Inferior parietal cortex (tissue), 1 donor: Measurements from ENCODE around the gene BTBD9.

Source experiments
- DNase-seq: peaks from one replicate; pipeline ENCODE4 v3.0.0-alpha.2; 2016; ENCODE audit errors: extremely low spot score

BTBD9 gene

DNA sequence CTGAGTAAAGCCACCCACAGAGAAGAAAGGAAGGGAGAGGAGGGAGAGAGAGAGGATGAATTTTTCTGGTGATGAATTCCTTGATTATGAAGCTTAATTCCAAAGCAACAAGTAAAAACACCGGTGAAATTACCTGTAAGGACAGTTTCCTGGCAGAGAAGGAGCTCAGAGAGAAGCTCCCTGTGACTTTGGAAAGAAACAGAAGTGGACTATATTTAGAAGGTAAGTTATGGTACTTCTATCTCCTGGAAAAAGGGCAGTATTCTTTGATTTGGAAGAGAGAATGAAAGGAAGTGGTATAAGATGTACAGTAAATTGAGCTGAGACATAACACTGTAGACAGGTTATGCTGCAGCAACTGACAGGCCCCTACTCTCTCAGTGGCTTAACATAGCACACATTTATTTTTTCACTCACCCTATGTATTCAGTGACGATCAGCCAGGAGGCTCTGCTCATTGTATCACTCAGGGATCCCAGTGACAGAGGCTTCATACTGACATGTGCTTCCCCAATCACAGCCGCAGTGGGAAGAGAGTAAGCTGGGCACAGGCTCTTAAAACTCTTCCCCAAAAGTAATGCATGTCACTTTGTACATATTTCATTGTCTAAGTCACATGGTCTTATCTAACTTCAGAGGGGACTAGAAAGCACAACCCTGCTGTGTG is 349.5 kb downstream of the BTBD9 start:
- no peak for DNase-seq

DNA sequence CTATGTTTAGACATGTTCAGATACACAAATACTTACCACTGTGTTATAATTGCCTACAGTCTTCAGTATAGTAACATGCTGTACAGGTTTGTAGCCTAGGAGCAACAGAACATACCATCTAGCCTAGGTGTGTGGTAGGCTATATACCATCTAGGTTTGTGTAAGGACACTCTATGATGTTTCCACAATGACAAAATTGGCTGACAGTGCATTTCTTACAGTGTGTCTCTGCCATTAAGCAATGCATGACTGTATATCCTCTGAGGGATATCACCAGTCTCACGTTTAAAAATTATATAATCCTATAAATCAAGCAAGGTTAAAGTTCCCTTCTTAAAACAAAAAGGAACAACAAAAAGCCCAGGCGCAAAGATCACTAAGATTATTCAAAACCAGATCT is 352.2 kb downstream of the BTBD9 start:
- DNase-seq: no peak

DNA sequence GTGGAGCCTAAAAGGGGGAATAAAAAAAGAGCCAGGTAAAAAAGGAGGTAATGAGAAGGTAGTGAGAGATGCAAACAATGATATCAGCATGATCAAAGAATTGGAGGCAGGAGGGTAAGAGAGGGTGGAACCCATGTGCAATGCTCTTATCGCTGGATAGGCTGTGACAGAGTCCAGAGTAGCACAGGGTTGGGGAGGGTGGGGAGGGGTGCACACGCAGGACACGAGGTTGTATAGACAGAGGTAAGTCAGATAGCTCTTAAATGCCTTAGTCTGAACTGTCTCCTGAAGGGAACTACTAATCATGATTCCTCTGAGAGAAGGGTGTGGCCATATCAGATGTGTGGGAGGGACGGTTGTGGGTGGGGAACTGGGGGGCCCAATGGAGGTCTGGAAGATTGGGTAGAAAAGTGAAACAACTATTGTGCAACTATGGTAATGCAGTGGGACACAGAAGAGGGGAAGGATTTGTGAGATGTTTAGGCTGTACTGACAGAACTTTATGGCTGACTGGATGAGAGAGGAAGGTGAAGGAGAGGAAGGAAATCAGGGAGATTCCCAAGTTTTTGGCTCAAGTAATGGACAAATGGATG is 354.8 kb downstream of the BTBD9 start:
- no peak for DNase-seq

DNA sequence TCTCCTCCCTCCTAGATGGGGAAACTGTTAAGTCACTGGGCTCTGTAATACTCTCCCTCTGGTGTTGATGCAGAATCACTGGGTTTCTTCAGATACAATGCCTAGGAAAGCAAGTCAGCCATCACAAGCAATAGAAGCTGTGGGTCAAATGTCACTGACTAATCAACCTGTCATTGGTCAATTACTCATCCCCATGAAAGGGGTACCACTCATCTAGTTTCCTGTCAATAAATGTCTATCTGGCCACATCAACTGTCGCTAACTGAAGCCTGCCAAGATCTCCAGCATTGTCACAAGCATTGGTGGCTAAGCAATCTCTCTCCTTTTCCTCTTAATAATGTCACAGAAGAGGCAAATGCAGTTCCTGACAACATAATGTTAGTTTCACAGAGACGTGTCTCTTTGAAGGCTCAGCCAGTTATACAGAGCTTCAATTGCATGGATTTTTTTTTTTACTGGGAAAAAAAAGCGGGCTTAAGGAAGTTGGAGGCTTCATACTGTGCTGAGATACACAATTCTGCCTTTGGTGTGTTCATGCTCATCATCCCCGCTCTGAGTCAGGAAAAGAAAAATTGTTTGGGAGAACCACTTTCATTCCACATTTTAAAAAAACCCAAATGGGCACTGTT is 355.9 kb downstream of the BTBD9 start:
- DNase-seq: no peak

DNA sequence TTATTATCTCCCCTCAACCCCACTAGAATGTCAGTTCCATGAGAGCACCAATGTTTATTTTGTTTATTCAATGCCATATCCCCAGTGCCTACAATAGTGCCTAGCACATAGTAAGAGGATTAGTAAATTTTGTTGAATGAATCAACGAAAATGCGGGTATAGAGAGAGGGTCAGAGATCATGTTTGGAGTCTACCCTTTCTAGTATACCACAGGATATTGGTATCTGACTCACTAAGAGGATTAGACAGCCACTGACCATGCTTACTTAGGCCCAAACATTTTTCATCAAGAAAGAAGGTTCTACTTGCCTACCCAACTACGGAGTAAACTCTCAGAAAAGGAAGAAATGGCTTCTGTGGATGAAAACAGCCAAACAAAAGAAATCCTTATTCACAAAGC is 356.8 kb downstream of the BTBD9 start:
- no peak for DNase-seq

DNA sequence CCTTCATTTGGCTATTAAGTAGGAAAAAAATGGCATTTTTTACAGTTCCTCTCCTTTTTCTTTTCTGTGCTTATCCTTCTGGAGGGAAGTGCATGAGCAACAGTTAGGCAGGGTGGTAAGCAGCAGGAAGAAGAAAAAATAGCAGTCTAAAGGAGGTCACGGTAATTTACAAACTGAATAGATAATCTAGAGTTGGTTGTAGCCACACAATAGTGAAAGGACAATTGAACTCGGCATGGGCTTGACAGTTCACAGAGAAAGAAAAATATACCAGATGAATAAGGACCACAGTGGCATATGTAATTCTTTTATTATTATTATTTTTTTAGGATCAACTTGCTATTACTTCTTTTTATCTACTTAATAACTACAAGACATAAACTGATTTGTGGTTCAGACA is 358.6 kb downstream of the BTBD9 start:
- DNase-seq: peak; percentile 40

DNA sequence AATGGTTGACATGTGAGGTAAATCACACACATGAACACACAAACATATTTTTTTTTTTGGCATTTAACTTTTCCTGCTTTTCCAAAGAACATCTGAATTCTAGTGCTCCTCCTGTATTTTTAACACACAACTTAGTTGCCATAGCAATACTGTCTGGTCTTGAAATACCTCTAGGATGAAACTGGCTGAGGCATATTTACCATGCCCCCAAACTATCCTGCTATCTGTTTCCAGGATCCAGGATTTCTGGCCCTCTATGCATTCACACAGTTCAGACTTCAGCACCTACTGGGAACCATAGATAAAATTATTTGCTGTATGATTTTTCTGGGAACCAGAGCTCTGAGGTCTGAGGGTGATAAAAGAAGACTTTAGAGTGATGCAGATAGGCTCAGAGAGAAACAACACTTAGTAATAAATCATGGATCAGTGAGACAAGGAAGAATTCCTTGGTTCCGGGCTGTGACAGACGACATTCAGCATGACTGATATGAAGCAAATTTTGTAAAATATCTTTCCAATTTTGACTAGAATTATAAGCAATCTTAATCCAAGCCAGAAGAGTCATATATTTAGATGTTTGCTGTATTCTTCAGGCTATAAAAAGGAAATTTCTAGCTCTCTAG is 359.7 kb downstream of the BTBD9 start:
- no peak for DNase-seq

DNA sequence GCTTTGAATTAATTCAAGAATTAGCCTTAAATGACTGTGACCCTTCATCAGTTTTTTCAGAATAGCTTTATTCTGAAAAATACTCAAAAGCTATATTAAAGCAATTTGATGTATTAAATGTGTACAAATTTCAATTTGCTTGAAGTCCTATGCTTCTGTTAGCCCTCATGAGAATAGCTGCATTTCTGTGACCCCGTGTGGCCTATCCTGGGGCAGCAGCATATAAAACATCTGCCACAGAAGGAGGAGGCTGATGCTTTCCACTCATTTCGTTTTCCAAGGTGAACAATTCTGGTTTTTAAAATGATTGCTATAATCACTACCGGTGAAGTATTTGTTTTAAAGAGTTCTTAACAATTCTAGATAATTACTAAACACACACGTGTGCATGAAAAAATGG is 360.3 kb downstream of the BTBD9 start:
- DNase-seq: peak; percentile 50

DNA sequence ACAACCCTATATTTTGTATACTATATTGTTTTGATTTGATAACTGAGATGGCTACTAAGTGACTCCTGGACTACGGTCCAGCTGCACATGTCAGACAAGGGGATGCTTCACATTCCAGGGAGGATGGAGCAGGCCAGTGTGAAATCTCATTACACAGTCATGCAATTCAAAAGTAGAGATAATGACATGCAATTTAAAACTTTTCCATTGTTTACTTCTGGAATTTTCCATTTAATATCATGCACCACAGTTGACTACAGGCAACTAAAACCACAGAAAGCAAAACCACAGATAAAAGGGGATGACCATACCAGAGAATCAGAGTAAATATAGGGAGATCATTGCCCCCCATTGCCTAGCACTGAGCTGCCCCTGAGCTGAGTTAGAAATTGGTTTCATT is 366.4 kb downstream of the BTBD9 start:
- DNase-seq: no peak

DNA sequence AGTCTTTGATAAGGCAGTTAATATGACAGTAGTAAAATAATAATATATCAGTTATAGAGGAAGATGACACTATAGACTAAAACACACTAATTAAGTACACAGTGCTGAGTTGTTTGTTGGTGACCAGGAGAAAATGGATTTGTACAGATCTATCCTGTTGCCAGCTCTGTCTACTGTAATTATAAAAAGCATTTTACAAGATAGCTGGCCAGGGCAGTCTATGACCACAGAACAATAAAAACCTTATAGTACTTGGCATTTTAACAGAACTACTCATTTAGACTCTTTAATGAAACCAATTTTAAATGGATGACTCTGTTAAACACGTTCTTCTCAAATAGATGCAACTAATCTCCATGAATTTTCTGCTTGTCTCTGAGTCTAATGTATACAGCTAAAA is 367.5 kb downstream of the BTBD9 start:
- DNase-seq: no peak

DNA sequence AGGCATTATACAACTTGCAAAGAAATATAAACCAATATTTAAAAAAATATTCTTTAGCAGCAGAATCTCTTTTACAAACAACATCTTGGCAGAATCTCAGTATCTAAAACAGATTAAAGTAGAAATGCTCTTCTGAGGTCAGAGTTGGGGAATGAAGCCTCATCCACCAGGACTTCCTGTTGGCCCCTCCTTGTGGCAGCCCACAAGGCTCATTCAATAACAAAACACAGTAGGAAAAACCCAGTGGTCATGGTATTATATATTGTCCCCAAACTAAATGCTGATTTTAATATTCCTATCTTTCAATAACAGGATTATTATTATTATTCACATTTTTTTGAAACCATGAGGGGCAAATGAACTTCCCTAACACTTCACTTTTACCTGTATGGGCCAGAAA is 368.6 kb downstream of the BTBD9 start:
- no peak for DNase-seq

DNA sequence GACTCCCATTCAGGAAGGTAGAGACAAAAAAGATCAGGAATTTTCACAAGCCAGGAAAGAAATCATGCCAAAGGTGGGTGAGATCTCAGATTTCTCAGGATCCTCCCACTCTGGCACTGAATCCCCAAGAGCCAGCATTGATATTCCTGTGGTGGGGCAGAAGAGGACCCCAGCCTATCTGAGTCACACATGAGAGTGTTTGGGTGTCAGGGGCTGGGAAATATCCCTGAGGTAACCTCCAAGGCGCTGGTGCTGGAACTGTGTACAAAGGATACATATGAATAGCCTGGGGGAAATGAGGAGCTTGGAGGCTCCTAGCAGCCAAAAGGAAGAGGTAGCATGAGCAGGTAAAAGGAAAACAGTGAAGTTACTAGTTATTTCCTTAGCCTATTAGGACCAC is 369.4 kb downstream of the BTBD9 start:
- DNase-seq: no peak

DNA sequence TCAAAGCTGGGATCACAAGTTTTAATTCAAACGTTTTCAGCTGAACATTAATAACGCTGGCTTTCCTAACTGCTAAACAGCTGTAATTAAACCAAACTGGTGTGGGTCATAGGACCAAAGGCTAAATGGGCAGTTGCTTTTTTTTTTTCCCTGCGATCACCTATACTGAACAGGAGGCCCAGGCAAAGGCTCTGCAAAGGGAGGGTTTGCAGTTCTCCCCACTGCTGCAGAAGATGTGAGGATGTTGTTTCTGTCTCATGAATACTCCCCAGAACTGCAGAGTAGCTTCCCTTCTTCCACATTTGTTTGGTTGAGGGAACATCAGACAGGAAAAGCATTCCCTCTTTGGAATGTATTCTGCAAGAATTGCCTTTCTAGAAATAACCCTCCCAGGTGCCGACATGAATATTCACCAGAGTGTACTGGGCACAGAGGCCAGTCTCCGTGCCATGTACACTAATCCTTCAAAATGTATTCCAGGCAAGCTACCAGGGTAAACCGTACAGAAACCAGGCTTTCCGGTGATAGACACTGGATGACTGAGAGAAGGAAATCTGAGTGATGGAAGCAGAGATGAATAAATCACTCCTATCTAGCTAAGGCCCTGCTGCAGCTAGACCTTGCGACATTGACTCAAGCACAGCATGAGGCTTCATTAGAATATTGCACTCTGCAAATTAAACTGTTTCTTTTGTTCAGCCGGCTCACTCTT is 370.1 kb downstream of the BTBD9 start:
- DNase-seq: peak; percentile 56

DNA sequence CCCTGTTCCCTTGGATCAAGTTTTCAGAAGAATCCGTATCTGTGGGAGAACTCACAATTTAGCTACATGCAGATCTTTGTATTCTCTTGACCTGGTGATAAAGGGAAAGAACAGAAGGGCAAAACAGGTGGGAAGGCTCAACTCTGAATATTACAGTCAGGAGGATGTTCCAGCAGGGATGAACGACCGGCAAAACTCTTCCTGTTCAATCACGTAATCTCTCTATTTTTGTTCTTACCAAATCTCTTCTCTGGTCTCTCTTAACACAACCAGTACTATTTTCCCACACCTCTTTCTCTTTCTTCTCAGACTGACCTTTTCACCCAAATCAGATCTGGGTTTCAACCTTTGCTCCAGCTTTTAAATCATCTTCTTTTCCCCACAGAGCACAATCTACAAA is 371.4 kb downstream of the BTBD9 start:
- no peak for DNase-seq

DNA sequence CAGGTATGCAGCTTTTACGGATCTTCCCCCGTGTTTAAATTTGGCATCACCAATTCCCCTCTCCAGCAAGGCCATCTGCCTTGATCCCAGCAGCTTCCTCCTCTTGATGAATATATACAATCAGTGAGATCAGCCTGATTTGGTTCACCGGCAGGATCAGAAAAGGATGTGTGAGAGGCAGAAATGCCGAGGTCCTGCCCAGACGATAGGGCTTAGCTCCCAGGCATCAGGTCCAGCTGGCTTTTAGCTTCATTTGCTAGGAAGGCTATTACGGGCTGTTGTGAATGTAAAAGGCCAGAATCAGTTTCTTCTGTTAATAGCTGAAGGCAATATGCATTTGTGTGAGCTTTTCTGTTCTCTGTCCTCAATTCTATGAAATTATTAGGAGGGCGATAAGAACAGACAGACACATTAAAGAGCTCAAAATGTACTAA is 372.8 kb downstream of the BTBD9 start:
- DNase-seq: no peak

DNA sequence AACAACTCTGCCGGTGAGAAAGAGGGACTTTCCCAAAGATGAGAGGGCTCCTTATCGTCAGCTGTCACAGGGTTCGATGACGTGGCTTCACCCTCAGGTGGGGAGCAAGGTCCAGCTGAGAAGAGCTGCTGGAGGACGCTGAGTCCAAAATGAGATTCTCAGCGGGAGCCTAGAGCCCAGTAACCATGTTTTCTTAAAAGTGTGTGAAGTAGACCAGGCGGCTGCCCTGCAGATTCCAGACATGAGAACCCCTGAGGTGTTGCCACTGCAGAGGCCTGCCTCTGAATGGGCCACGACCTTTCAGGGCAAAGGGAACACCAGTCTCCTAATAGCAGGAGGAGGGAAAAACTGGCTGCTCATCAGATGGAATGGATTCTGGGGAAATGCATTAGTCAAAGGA is 375.1 kb downstream of the BTBD9 start:
- DNase-seq: no peak

DNA sequence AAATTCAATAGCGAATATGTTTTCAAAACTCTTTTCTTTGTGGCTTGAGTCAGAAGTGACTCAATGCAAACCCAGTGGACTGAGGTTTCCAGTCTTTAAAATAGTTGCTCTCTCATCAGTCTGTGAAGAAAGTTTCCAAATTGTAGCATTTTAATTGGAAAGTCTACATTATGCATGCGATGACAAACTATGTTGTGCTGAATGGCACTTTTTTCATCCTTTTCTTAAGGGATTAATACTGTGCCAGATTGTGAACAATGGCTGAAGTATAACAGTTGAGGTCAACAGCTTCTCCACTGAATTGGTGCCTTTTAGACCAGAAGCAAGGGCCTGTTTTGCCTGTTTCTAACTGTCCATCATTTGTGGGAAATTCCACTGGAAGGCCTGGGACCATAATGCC is 377.1 kb downstream of the BTBD9 start:
- peak; percentile 77 for DNase-seq

DNA sequence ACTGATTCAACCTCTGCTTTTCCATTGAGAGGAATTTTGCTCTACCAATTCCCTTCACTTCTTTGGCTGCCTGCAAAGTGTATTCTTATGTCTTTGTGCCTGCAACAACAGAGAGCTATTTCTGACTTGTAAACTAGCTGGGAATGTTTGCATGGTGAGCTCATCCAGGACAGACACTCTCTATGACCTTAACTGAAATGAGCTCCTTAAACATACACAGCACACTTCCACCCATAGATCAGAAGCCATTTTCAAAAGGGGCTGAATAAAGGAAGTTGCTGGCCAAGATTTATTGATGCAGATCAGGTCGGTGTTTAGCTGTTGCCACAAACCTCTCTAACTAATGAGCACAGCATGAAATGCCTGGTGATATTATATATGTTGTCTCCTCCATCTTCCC is 377.7 kb downstream of the BTBD9 start:
- DNase-seq: peak; percentile 41

DNA sequence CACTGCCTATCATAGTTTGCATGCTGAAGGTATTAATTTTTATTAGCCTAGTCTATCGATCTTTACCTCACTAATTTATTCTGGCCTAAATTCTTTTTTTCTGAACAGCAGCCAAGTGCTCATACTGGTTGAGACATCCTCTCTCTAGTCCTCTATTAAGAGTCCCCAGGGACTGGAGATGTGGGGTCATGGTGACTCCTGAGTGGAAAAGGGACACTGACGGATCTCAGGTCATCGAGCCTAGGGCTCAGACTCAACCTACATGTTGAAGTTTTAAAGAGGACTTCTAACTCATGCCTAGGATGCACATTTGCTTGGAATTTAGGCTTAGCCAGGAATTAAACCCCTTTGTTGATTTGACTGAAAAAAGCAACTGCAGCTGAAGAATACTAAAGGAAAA is 378.1 kb downstream of the BTBD9 start:
- DNase-seq: no peak

DNA sequence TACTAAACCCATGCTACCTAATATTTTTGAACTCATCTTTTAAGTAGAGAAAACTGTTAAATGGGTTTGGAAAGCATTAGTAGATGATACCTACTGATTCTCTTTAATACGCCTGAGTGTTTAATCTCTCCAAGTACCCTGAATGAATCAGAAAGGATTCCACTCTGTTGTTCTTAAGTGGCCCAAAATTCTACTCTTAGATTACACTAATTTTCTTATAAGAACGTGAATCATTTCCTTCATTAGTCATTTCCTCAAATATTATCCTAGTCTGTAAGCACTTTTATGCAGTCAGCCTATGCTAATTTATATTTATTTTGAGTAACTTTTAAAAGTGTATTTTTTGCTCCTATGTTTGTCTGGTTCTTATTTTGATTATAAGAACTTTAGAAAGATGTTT is 380.0 kb downstream of the BTBD9 start:
- no peak for DNase-seq

DNA sequence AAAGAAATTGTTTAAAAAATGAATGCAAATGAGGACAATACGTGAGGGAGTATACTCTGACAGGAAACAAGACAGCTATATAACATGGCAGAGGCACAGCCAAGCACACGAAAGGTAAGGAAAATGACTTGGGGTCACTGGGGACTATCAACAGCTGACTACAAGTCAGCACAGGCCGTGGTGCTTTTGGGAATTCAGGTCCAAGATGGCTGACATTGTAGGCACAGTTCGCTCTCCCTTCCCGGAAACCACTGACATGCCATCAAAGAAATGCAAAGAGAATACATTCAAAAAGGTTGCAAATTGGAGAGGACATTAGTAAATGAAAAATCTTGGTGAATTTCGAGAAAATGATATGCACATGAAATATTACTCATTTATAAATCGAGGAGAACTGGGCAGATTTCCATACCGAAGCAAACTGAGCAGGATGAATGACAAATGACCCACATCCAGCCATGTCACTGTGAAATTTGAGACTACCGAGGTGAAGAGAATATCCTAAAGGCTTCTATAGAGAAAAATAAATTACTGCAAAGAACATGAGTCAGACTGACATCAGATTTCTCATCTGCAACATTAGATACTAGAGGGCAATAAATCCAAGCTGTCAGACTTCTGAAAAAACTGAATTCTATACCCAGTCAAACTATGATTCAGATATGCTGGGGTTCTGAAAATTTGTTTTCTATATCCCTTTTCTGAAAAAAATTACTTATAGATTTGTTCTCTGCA is 391.1 kb downstream of the BTBD9 start:
- DNase-seq: no peak

DNA sequence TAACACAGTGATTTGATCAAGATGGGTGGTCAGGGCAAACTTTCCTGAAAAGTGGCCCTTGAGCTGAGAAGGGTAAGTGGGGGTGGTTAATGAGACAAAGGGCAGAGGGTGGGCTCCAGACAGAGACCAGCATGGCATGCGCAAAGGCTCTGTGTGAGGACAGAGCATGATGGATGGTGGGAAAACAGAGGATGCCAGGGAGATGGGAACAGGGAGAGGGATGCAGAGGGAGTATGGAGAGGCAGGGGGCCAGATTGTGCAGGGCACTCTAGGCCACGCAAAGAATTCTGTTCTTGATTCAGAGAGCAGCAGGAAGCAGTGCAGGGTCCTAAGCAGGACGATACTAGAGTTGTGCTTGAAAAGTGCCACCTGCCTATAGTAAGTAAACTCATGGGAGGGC is 394.4 kb downstream of the BTBD9 start:
- DNase-seq: no peak
